Stimulated activated CD4-positive, alpha-beta T cell treated with anti-CD3 and anti-CD28 coated beads, TNF-alpha, amount 100 ng/mL, for 4 hours (primary cell): ENCODE results near the gene LARP4B.

Source experiments
- DNase-seq, 3 experiments: peaks; one replicate each; pipeline ENCODE4 v3.0.0-alpha.2; 2020; ENCODE audit warnings: low read depth in 3 of 3

The LARP4B gene

DNA sequence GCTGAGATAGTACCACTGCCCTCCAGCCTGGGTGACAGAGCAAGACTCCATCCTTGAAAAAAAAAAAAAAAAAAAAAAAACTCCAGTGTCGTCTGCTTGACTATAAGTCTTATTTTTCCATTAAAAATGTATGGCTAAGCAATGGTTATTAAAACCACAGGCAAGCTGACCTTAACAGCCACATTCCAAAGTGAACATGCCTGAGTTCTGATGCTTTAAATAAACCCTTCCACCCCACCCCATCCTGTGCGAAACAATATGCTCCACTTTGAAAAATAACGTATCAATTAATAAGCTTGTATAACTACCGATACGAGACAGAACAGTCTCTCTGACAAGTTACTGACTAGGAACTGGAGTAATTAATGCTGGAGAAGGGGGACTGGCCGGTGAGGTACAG, 63.7 kb downstream of the LARP4B start:
- DNase-seq: no peak

DNA sequence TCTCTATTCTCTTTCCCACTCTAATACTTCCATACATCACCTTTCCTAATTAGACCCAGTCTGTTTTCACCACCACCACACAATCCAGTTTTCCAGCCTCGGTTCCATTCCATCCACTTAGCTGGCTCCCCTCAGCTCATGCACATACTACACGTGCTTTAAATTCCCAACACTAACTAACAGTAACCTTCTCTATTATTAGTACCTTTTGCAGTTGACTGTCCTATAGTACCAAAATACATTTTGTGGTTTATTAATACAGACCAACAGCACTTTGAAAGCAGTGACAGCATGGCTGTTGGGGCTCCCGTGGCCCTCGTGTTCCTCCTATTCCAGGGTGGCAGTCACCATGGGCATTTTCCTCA, 64.9 kb downstream of the LARP4B start:
- DNase-seq: no peak

DNA sequence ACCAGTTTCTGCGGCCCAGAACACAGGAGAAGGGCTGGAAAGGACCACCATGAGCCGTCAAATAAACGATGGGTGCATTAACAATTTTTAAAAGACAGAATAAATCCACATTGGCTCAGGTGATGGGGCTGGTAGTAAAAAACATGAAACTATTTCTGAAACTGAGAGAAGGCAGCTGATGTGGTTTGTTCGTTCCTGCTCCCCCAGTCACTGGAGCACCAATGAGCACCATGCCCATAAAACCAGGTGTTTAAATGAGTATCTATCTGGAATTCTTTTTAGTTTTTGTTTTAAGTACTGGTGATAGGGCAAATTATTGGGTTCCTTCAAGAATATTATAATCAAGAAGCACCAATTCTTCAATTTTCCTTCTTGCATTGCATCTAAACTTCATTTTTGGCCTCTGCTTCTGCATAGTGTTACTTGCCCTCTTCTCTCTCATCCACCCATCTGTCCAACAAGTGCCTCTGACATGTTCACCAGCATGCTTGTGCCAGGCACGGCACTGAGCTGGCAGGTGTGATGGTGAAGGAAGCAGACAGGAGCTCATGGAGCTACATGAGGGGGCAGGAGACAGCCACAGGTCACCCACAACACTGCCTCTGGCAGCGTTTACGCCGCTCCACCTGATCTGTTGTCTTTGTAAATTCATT, 65.5 kb downstream of the LARP4B start:
- no peak for DNase-seq

- no peak for DNase-seq
Measured at GRCh38 chr10:865257-865656, 66.2 kb downstream of the LARP4B start.

DNA sequence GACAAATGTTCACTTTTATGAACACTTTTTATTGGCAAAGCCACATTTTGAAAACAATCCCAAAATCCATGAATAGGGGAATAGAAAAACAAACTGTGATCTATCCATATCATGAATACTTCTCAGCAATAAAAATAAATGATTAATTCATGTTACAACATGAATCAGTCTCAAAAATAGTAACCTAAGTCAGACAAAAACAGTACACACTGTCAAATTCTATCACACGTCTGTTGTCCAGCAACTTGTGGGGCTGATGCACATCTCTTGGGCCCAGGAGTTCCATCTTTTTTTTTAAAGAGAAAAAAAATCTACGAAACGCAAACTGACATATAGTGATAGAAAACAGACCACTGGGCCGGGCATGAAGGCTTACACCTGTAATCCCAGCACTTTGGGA, 71.0 kb downstream of the LARP4B start:
- no peak for DNase-seq

- no peak for DNase-seq
Measured at GRCh38 chr10:856416-857157, 74.9 kb downstream of the LARP4B start.

DNA sequence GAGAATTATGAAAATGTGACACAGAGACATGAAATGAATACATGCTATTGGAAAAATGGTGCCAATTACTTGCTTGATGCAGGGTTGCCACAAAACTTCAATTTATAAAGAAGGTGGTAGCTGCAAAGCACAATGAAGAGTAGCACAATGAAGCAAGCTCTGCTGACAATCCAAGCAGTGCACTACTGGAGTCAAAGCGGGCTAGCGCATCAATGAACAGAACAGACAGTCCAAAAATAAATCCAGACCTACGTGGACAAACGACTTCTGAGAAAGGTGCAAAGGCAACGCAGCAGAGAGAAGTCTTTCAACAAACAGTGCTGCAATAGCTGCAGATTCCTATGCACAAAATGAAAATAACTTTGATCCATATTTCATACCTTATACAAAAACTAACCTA, 75.8 kb downstream of the LARP4B start:
- DNase-seq: no peak

DNA sequence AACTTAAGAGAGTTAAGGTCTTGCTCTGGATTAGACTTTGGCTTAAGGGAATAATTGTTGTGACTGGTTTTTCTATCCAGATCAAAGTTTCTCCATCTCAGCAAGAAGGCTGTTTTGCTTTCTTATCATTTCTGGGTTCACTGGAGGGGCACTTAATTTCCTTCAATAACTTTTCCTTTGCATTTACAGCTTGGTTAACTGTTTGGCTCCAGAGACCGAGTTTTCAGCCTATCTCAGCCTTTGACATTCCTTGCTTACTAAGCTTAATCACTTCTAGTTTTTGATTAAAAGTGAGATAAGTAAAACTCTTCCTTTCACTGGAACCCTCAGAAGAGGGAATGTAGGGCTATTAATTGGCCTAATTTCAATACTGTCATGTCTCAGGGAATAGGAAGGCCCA, 76.4 kb downstream of the LARP4B start:
- DNase-seq: no peak

DNA sequence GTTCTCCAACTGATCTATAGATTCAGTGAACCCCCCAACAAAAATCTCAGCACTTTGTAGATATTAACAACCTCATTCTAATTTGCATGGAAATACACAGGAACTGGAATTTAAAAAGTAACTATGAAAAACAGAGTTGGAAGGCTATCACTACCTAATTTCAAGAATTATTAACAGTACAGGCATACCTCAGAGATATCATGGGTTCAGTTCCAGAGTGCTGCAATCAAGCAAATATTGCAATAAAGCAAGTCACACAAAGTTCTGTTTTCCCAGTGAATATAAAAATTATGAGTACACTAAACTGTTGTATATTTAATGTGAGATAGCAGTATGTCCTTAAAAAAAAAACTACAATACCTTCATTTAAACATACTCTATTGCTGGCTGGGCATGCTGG, 78.5 kb downstream of the LARP4B start:
- DNase-seq: no peak

GRCh38 chr10:852386-852785, 79.1 kb downstream of the LARP4B start:
- DNase-seq: no peak

GRCh38 chr10:851901-852300, 79.6 kb downstream of the LARP4B start:
- no peak for DNase-seq

GRCh38 chr10:850093-850492, 81.4 kb downstream of the LARP4B start:
- no peak for DNase-seq

- DNase-seq: no peak
Measured at GRCh38 chr10:847868-848267, 83.6 kb downstream of the LARP4B start.

- no peak for DNase-seq
Measured at GRCh38 chr10:846126-846685, 85.3 kb downstream of the LARP4B start.

DNA sequence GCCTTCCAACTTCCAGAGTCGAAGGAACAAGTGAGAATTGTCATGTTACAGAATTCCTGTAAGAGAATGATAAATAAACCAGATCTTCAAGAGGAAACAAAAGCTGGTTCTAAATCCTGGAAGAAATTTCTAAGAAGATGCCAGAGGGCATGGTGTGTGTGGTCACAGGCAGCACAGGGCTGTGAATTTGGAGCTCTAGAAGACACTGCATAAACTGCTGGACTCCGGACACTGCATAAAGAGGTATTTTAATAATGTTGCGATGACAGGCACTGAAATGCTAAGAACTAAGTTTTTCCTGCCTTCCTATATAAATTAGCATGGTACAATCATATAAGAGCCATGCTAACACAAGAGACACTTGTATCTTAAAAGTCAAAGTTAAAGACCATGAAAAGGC, 86.0 kb downstream of the LARP4B start:
- no peak for DNase-seq

- no peak for DNase-seq
Measured at GRCh38 chr10:844552-844951, 87.0 kb downstream of the LARP4B start.

DNA sequence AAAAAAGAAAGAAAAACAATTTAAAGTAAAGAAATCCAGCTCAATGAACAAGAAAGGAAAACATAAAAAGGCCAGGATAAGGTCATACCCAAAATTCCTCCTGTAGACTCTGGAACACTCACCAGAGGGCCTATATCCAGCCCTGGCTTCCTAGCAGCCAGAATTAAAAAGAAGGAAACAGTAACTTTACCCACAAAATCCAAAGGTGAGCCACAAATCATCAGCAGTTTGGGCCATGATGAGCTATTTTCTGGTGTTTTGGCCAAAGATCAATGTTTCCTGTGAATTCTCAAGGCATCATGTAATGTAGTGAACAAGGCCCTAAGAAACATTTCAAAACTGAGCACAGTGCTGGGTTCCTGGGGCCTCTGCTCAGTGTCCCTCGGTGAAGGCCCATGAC, 87.8 kb downstream of the LARP4B start:
- DNase-seq: no peak

- DNase-seq: no peak
Measured at GRCh38 chr10:842795-843194, 88.7 kb downstream of the LARP4B start.

DNA sequence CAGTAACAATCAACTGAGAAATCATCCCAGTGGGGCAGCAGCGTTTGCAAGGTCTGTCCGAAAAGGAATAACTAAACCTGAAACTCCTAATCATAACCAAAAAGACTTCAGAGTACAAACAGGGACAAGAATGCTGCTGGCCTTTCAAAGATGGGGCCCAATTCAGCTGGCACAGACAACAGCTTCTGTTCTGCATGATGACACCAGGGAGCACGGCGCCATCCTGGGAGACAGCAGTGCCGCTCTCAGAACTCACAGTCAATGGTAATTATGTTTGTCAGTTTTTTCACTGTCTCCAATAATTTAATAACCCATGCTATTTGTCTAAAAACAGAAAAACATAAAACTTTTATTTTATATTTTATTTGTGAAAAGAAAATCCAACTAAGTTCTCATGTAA, 90.0 kb downstream of the LARP4B start:
- no peak for DNase-seq

GRCh38 chr10:839550-840205, 91.8 kb downstream of the LARP4B start:
- DNase-seq: no peak

- no peak for DNase-seq
Measured at GRCh38 chr10:836782-837181, 94.7 kb downstream of the LARP4B start.

- no peak for DNase-seq
Measured at GRCh38 chr10:834493-834892, 97.0 kb downstream of the LARP4B start.

DNA sequence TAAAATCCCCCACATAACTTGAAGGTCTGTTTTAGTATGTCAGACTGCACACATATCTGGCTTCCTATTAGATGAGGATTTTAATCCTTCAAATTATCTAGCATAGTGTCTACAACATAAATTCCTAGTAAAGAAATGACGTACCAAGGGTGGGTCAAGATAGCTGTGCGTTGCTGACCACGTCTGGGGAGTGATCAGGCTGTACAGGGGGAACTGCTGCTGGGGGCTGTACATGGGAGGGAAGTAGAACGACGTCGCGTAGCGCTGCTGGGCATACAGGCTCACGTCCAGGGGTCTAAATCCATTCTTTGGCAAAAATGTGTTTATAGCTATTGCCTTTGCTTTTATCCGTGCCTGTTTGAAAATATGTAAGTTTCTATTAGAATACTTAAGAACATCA, 102.3 kb downstream of the LARP4B start:
- DNase-seq: no peak
